Loucy (cell line): ENCODE measurements around the gene CYP2A13.

Experiments used
- EZH2phosphoT487 ChIP-seq: fragments of 200-600 bp; IDR thresholded peaks from 2 replicates; pipeline ENCODE4 v1.6.1; 2018; ENCODE audit warnings: antibody characterized with exemption, mild to moderate bottlenecking, moderate library complexity, borderline replicate concordance
- TF ChIP-seq, protein P1 (sequence below): fragments of 200-600 bp; sonication (generic); conservative IDR thresholded peaks from 2 replicates; pipeline ENCODE4 v1.5.1; 2014; ENCODE audit warnings: mild to moderate bottlenecking, antibody characterized with exemption, low read length

DNA sequence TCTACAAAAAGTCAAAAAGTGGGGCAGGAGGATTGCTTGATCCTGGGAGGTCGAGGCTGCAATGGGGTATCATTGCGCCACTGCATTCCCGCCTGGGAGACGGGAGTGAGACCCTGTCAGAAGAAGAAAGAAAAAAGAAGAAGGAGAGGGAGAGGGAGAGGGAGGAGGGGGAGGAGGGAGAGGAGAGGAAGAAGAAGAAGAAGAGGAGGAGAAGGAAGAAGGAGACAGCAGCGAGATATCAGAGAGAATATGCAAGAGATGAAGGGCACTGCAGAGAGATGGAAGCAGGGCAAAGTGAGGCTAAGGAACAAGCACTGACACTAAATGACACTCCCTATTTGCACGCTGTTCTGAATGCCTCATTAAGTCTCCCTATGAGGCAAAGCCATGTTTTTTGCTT lies 40.4 kb downstream of the CYP2A13 start:
- TF ChIP-seq, protein P1, sequence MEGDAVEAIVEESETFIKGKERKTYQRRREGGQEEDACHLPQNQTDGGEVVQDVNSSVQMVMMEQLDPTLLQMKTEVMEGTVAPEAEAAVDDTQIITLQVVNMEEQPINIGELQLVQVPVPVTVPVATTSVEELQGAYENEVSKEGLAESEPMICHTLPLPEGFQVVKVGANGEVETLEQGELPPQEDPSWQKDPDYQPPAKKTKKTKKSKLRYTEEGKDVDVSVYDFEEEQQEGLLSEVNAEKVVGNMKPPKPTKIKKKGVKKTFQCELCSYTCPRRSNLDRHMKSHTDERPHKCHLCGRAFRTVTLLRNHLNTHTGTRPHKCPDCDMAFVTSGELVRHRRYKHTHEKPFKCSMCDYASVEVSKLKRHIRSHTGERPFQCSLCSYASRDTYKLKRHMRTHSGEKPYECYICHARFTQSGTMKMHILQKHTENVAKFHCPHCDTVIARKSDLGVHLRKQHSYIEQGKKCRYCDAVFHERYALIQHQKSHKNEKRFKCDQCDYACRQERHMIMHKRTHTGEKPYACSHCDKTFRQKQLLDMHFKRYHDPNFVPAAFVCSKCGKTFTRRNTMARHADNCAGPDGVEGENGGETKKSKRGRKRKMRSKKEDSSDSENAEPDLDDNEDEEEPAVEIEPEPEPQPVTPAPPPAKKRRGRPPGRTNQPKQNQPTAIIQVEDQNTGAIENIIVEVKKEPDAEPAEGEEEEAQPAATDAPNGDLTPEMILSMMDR = no peak
- no peak for TF ChIP-seq EZH2phosphoT487
